Measurements from ENCODE around the gene HIVEP3. TPM values are rescaled to one million over a fixed set of nuclear protein-coding genes. Genes with fewer than 3 reads are reported as not detected.

Gene HIVEP3
- total RNA-seq, 2 donors from 2014 or later, result 3.4 to 4.0 TPM

DNA sequence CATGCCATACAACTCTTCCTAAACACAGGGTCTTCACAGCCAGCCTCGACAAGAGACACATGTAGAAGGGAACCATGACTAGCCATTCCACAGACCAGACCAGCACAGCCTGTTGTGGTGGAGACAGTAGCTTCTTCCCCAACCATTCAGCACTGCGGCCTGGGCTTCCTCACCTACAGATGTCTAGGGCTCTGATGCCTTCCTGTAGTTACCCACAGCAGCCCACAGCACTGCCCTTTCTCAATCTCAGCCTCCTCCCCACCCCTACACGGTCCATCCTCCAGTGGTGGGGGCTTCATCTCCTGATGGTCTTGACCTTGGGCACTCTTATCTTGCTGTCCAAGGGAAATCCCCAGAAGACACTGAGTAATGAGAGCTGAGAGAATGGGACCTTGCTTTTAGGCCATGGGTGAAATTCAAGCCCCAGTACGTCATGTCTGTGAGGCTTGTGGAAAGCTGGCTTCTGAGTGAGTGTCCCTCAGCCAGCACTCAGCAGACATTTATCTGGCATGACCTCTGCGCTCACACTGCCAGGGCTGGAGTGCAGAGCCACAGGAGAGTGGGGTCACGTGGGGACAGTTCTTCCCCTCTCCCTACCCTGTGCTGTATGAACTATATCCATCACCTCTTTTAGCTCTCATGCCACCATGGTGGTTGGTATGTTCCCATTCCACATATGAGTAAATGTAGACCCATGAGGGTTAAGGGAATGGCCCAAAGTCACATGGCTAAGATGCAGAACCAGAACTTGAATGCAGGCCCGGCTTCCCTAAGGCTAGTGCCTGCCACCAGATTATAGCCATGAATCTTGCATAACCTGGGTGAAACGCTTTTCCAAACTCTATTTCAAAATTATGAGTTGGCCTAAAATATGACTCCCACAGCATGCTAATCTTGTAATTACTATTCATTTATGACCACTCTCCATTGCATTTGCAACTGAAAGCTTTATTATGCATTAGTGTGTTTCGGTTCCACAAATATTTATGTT lies 104.7 kb downstream of the HIVEP3 start:
- ATAC-seq, result peak; percentile 33

GRCh38 chr1:41813226-41813625 lies 105.5 kb downstream of the HIVEP3 start:
- no peak overlapping the region for H3K27ac ChIP-seq
- peak; percentile 57 for ATAC-seq
- WGBS, 2 donors, result 35 to 50% methylated on average over 4 to 5 of the region's 5 CpGs
- H3K27me3 ChIP-seq, result no peaks in the 10 kb centered on the region
- intact Hi-C loops (cut with DNase I), result no loop called here
- TF ChIP-seq, protein P1, sequence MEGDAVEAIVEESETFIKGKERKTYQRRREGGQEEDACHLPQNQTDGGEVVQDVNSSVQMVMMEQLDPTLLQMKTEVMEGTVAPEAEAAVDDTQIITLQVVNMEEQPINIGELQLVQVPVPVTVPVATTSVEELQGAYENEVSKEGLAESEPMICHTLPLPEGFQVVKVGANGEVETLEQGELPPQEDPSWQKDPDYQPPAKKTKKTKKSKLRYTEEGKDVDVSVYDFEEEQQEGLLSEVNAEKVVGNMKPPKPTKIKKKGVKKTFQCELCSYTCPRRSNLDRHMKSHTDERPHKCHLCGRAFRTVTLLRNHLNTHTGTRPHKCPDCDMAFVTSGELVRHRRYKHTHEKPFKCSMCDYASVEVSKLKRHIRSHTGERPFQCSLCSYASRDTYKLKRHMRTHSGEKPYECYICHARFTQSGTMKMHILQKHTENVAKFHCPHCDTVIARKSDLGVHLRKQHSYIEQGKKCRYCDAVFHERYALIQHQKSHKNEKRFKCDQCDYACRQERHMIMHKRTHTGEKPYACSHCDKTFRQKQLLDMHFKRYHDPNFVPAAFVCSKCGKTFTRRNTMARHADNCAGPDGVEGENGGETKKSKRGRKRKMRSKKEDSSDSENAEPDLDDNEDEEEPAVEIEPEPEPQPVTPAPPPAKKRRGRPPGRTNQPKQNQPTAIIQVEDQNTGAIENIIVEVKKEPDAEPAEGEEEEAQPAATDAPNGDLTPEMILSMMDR (IDR thresholded peaks at IDR 0.05), result no peak
- no peak for TF ChIP-seq POLR2A (IDR thresholded peaks at IDR 0.05)
- peak in 3 of 4 donors; percentile 32 to 69 (median 47) for DNase-seq
- H3K4me1 ChIP-seq, result peaks cover 22% of the 10 kb centered on the region
- no peaks in the 10 kb centered on the region for H3K9me3 ChIP-seq
- H3K4me3 ChIP-seq, result no peak overlapping the region
- no peaks in the 10 kb centered on the region for H3K36me3 ChIP-seq (replicated peaks in 1 of 2; ENCODE audit: insufficient read depth in 1 of 2, low read depth in 2 of 2)

More for the DNA sequence above, 104.7 kb downstream of the HIVEP3 start:
- Histone ChIP-seq H3K4me3 (no peak overlapping the region), H3K4me1 (peaks cover 22% of the 10 kb centered on the region), H3K27ac (no peak overlapping the region), H3K9me3 (no peaks in the 10 kb centered on the region), H3K36me3 (replicated peaks in 1 of 2; ENCODE audit: insufficient read depth in 1 of 2, low read depth in 2 of 2) (no peaks in the 10 kb centered on the region), H3K27me3 (no peaks in the 10 kb centered on the region)
- DNase-seq, result peak in 1 of 4 donors; percentile 13
- intact Hi-C loops (cut with DNase I), result no loop called here
- TF ChIP-seq POLR2A (IDR thresholded peaks at IDR 0.05), result no peak
- TF ChIP-seq, protein P1 (IDR thresholded peaks at IDR 0.05), result no peak
- 79 to 85% methylated on average over 9 of the region's 9 CpGs for WGBS, 2 donors

- DNase-seq (no peak), ATAC-seq (peak; percentile 43)
- no peaks in the 10 kb centered on the region for H3K9me3 ChIP-seq
- intact Hi-C loops (cut with DNase I), result no loop called here
- H3K27ac ChIP-seq, result no peak overlapping the region
- no peak overlapping the region for H3K4me3 ChIP-seq
- no peaks in the 10 kb centered on the region for H3K36me3 ChIP-seq (replicated peaks in 1 of 2; ENCODE audit: insufficient read depth in 1 of 2, low read depth in 2 of 2)
- TF ChIP-seq POLR2A (IDR thresholded peaks at IDR 0.05), result no peak
- TF ChIP-seq, protein P1 (IDR thresholded peaks at IDR 0.05), result no peak
- peaks cover 22% of the 10 kb centered on the region for H3K4me1 ChIP-seq
- H3K27me3 ChIP-seq, result no peaks in the 10 kb centered on the region
- WGBS, 2 donors, result 82 to 92% methylated on average over 1 to 2 of the region's 2 CpGs
These were observed 106.3 kb downstream of the HIVEP3 start for GRCh38 chr1:41812453-41812852.

DNA sequence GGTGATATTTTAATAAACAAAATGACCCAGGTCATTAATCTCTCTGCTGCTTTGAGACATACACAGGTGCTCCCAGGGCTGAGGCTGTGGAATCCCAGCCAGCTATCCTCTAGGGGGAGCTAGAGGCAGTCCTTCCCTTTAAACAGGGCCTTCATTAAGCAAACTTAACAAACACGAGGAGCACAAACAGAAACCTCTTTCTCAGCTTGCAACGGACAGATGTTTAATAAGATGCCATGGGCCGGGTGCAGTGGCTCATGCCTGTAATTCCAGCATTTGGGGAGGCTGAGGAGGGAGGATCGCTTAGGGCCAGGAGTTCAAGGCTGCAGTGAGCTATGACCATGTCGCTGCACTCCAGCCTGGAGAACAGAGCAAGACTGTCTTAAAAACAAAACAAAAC lies 106.7 kb downstream of the HIVEP3 start:
- ATAC-seq, result peak; percentile 61
- no peaks in the 10 kb centered on the region for H3K36me3 ChIP-seq (replicated peaks in 1 of 2; ENCODE audit: insufficient read depth in 1 of 2, low read depth in 2 of 2)
- TF ChIP-seq, protein P1 (IDR thresholded peaks at IDR 0.05), result peak in 6 of 7 experiments; percentile 48 to 58 (median 53)
- no peak for TF ChIP-seq POLR2A (IDR thresholded peaks at IDR 0.05)
- no peaks in the 10 kb centered on the region for H3K27me3 ChIP-seq
- no peaks in the 10 kb centered on the region for H3K9me3 ChIP-seq
- peak; percentile 56 to 69 (median 66) for DNase-seq
- 55 to 56% methylated on average over 5 of the region's 5 CpGs for WGBS, 2 donors
- H3K4me3 ChIP-seq, result no peak overlapping the region
- no peak overlapping the region for H3K27ac ChIP-seq
- H3K4me1 ChIP-seq, result peaks cover 22% of the 10 kb centered on the region
- intact Hi-C loops (cut with DNase I), result no loop called here

Data from body of pancreas (tissue), 4 donors.